Fibroblast of lung (primary cell): ENCODE measurements around the gene SUPT20HL2.

ENCODE experiments used
- EZH2 ChIP-seq: IDR thresholded peaks from 2 replicates; pipeline ENCODE4 v1.5.1; 2012; ENCODE audit warnings: low read length, control low read depth, mild to moderate bottlenecking; ENCODE audit errors: missing control alignments
- TF ChIP-seq, protein P1 (sequence below), 2 donors: IDR thresholded peaks in 1 of 2; conservative IDR thresholded peaks in 1 of 2; 1 replicate in 1 of 2; 2 replicates in 1 of 2; pipeline ENCODE4 v1.5.1; 2011 to 2012; ENCODE audit warnings: low read length in 2 of 2, control low read depth in 1 of 2, inconsistent platforms in 1 of 2, low read depth in 1 of 2, mild to moderate bottlenecking in 1 of 2

DNA sequence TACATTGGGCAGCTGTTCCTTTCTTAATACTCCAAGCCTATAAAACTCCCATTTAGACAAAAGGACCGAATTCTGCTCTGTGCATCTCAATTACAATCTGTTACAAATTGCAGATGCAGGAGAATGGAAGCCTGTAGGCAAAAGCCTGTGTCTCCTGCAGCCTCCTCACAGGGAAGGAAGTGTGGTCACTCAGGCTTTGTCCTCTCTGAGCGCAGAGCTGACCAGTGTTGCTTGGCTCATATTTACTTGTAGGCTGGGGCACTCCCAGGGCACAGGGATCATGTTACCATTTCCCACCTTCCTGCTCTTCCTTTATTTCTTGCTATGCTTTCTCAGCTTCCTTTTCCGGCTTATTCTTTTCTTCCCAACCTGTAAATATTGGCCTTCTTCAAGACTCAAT lies 15.7 kb downstream of the SUPT20HL2 start:
- TF ChIP-seq, protein P1, sequence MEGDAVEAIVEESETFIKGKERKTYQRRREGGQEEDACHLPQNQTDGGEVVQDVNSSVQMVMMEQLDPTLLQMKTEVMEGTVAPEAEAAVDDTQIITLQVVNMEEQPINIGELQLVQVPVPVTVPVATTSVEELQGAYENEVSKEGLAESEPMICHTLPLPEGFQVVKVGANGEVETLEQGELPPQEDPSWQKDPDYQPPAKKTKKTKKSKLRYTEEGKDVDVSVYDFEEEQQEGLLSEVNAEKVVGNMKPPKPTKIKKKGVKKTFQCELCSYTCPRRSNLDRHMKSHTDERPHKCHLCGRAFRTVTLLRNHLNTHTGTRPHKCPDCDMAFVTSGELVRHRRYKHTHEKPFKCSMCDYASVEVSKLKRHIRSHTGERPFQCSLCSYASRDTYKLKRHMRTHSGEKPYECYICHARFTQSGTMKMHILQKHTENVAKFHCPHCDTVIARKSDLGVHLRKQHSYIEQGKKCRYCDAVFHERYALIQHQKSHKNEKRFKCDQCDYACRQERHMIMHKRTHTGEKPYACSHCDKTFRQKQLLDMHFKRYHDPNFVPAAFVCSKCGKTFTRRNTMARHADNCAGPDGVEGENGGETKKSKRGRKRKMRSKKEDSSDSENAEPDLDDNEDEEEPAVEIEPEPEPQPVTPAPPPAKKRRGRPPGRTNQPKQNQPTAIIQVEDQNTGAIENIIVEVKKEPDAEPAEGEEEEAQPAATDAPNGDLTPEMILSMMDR (conservative IDR thresholded peaks at IDR 0.05 in 1 of 2, IDR thresholded peaks at IDR 0.05 in 1 of 2; ENCODE audit: low read depth in 1 of 2, low read length in 2 of 2) = no peak
- TF ChIP-seq EZH2 = no peak
